Epithelial cell of esophagus (primary cell): Measurements from ENCODE around the gene STPG1.

Source experiments
- DNase-seq: peaks from one replicate; pipeline ENCODE4 v3.0.0; 2010; ENCODE audit warnings: low read depth
- H3K4me3 ChIP-seq: 2 replicates; pipeline ENCODE4 v1.5.1; 2011; ENCODE audit warnings: mild to moderate bottlenecking, low read length, control low read depth
- TF ChIP-seq, protein P1 (sequence below): IDR thresholded peaks from 2 replicates; pipeline ENCODE4 v1.5.1; 2011; ENCODE audit warnings: low read depth, mild to moderate bottlenecking, low read length, control low read depth, inconsistent platforms; ENCODE audit not compliant: insufficient read depth; ENCODE audit errors: missing control alignments

STPG1 gene

DNA sequence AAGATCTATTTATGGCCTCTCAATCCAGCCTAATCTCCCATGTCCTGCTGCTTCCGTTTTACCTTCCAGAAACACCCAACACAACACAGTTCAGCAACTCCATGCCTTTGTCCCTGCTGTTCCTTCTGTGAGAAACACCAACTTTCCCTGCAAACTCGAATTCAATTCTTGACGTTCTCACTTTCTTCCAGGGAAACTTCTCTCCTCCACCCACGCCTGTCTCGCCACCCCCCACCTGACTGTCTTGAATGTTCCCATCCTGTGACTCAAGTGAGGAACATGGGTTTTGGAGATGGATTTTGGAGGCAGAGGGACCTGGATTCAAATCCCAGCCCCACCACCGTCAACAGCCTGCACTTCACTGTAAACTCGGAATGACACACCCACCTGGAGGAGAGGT, 49.6 kb downstream of the STPG1 start:
- H3K4me3 ChIP-seq: no peak overlapping the region
- no peak for DNase-seq
- TF ChIP-seq, protein P1, sequence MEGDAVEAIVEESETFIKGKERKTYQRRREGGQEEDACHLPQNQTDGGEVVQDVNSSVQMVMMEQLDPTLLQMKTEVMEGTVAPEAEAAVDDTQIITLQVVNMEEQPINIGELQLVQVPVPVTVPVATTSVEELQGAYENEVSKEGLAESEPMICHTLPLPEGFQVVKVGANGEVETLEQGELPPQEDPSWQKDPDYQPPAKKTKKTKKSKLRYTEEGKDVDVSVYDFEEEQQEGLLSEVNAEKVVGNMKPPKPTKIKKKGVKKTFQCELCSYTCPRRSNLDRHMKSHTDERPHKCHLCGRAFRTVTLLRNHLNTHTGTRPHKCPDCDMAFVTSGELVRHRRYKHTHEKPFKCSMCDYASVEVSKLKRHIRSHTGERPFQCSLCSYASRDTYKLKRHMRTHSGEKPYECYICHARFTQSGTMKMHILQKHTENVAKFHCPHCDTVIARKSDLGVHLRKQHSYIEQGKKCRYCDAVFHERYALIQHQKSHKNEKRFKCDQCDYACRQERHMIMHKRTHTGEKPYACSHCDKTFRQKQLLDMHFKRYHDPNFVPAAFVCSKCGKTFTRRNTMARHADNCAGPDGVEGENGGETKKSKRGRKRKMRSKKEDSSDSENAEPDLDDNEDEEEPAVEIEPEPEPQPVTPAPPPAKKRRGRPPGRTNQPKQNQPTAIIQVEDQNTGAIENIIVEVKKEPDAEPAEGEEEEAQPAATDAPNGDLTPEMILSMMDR: no peak

DNA sequence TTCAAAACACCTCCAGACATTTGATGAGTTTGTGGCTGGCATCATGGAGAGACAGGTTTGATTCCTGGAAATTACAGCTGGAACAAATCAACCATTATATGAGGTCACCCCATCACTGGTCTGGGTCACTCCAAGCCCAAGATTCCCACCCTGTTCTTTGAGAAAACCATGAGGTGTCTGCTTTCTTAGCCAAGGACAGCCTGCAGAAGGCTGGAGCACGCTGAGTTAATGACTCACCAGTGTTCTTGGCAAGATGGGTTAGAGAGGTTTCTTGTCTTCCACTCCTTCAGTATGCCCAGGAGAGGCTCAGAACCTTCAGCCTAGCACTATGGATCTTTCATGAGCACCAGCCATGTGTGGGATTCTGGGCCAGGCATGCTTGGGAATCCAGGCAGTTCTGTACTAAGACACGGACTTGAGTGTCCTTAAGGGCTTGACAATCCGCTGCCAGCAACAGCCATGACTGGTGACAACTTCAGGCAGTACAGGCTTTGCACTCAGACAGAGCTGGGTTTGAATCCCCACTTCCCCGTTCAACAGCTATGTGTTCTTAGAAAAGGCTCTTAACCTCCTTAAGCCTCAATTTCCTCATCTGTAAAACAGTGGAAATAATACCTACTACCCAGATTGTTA, 50.5 kb downstream of the STPG1 start:
- no peak overlapping the region for H3K4me3 ChIP-seq
- TF ChIP-seq, protein P1: no peak
- peak; percentile 91 for DNase-seq

DNA sequence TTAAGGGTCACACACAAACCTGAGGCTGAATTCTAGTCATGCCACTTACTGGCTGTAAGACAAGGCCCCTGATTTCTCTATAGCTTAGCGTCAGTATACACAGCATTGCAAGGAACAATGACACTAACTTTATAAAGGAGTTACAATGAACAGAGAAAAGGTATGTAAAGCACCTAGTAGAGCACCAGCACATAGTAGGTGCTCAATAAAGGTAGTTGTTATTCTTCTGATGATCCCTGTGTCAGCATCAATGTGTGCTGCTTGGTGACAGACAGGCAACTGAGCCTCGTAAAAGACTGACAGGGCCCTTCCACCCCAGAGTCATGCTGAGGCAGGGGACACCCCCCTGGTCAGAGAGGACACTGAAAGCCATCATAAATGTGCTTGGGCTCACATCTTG, 51.2 kb downstream of the STPG1 start:
- TF ChIP-seq, protein P1: no peak
- H3K4me3 ChIP-seq: no peak overlapping the region
- DNase-seq: no peak

DNA sequence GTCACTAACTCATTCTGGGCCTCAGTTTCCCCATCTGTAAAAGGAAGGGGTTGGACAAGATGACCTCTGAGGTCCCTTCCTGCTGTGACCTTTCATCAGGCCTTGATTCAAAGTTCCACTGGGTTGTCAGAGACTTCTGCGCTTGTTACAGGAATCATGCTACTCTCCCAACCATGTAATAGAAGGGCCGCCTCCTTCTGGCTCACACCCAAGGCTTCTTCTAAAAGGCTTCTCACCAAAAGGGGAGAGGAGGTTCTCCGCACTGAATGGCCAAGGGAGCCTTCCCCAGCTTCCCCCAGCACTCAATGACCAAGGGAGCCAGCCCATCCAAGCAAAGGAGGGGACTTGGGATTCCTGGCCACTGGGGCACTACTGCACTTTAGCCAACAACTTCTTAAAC, 51.8 kb downstream of the STPG1 start:
- H3K4me3 ChIP-seq: no peak overlapping the region
- TF ChIP-seq, protein P1: no peak
- DNase-seq: no peak

DNA sequence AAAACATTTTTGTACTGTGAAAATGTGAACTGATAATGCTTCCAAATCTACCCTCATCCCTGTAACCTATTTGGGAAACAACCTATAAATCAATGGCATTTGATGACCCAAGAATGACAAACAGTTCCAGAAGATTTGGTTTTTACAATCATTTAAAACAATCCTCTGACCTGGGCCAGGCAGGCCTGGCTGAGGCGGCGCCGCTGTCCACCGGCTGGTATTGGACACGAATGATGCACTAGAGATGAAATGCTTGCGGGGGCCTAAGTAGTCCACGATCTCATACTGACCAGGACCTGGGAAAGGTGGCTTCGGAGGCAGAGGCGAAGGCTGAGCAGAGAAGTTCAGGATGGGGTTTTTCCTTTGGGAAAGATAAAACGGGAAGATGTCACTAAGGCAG, 52.9 kb downstream of the STPG1 start:
- no peak for DNase-seq
- H3K4me3 ChIP-seq: no peak overlapping the region
- TF ChIP-seq, protein P1: no peak

DNA sequence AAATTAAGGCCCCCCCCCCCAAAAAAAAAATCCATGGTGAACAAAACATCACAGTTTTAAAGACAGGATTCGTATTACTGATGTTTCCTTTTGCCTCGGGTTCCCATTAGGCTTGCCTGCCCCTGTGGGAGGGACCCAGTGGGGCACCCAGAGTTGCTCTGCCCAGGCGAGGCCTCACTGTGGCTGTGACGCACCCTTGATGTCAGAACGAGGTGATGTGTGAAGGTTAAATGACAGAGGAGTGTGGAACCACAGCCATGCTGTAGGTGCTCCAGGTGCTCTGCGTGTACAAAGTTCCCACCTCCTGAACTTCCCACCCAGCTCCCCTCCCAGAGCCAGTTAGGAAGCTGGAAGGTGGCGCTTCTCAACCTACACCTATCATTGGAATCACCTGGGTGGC, 56.5 kb downstream of the STPG1 start:
- no peak for DNase-seq
- no peak overlapping the region for H3K4me3 ChIP-seq
- TF ChIP-seq, protein P1: no peak

DNA sequence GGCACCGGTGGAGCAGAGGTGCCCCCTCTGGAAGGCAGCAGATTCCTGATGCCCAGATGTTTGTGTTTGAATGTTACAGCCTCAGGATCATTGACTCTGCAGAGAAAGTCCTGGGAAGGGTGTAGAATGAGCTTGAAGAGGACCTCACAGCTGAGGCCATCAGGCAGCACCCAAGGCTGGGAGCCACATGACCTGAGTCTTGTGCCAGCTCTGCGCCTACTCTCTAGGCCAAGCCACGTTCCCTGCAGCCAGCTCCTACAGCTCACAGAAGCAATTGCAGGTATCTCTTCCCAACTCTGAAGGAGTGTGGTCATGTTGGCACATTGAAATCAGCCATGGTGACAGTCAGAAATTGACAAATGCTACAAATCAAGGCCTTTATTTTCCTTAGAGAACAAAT, 58.1 kb downstream of the STPG1 start:
- TF ChIP-seq, protein P1: no peak
- no peak for DNase-seq
- H3K4me3 ChIP-seq: no peak overlapping the region
